NCI-H1105 treated with DMSO at 0.1 percent for 48 hours (cell line): Measurements from ENCODE around the gene IFNAR1.

Experiments used
- DNase-seq: peaks from one replicate; lab custom pipeline; 2025; lab: John Stamatoyannopoulos, UW

The IFNAR1 gene

DNA sequence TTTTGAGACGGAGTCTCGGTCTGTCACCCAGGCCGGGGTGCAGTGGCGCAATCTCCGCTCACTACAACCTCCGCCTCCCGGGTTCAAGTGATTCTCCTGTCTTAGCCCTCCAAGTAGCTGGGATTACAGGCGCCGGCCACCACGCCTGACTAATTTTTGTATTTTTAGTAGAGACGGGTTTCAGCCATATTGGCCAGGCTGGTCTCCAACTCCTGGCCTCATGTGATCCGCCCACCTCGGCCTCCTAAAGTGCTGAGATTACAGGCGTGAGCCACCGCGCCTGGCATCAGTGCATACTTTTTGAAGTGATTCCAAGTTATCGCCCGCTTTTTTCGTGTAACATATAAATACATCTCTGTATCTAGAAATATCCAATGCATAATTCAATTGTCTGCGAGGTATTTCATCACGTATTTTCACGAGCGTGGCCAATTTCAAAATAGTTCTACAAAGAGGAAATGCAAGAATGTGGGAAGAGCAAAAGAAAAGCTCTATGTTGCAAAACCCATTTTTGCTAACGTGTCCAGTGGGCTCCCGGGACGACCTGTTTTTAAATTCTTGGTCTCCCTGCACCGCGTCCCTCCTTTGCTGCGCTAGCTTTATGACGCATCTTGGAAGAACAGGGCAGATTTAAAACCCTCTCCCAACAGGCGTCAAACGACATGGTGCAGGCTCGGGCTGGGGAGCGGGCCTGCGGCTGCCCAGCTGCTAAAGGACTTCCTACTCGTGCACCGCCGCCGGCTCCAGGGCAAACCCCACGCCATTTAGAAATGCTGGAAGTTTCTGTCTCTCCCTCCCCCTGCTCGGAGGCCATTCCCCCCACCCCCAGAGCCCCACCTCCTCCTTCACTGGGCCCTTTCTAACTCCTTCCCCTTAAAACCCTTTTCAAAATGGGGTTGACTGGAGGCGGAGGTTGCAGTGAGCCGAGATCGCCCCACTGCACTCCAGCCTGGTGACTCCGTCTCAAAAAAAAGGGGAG, 77.5 kb downstream of the IFNAR1 start:
- no peak for DNase-seq

DNA sequence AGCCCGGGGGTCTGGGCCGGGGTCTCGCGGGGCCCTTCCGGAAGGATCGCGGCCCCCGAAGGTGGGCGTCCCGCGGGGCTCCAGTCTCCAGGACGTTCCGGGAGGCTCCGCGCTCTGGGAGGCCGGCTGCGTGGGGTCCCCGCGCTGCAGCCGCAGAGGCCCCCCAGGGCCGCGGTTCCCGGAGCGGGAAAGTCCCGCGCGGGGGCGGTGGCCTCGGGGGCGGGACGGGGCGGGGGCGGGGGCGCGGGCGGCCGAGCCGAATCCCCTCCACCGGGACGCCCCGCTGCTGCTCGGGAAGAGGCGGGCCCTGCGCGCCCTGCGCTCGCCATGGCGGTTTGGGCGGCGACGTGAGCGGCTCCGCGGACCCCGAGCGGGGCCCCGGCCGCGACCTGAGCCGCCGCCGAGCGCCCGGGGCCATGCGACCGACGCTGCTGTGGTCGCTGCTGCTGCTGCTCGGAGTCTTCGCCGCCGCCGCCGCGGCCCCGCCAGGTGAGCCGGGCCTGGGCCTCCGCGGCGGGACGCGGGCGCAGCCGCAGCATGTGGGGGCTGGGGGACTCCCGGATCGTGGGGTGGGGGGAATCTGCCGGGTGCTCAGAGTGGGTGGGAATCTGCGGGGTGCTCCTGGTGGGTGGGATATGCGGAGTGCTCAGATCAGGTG, 78.5 kb downstream of the IFNAR1 start, which contains the start of gene IFNGR2:
IFNGR2 (plus strand) TSS at position 286 of the 658 bp plus-strand sequence; CDS start at position 417, 131 bp downstream.
- DNase-seq: peak; percentile 9

DNA sequence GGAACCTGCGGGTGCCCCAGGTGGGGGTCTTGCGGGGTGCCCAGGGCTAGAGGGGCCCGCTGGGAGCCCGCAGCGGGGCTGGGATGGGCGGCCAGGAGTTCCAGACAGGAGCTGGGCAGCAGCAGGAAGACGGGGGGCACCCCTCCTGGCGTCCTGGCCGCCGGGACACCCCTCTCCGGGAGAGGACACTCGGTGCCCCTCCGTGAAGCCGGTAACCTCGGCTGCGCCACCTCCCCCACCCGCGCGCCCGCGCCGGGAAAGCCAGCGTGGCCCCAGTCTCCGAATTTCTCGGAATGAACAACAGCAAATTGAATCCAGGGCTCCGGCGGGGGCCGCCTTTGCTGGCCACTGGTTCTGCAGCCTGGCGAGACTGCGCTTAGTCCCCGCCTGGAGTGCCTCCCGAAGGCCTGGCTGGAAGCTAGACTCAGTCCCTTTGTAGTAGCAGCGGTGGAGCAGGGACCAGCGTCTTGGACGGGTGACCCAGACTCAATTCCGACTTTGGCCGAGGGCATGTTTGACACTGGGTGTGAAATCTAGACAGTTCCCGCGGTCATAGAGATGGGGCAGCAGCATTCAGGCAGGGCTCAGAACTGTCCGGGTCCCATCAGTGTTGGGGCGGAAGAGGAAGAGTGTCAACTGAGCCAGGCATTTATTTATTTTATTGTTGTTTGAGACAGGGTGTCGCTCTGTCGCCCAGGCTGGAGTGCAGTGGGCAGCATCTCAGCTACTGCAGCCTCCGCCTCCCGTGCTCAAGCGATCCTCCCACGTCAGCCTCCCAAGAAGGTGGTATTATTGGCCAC, 79.2 kb downstream of the IFNAR1 start:
- DNase-seq: peak; percentile 38

DNA sequence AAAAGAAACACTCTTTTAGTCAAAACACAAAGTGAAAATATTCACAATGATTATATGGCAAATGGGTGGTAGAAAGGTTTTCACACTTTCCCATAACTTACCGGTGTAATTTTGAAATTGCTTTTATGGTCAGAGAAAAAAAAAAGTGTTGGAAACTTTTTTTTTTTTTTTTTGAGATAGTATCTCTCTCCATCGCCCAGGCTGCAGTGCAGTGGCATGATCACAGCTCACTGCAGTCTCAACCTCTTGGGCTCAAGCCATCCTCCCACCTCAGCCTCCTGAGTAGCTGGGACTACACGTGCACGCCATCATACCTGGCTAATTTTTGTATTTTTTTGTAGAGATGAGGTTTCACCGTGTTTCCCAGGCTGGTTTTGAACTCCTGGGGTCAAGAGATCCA, 81.7 kb downstream of the IFNAR1 start:
- no peak for DNase-seq
